ENCODE results near the gene AMY2B. TPM values are rescaled to one million over a fixed set of nuclear protein-coding genes. Genes with fewer than 3 reads are reported as not detected.

The AMY2B gene
- polyA plus RNA-seq, 1 of the 3 experiments (the other 2 are of a cell fraction) = 1.5 TPM

- no peak for TF ChIP-seq PBX3 (IDR thresholded peaks at IDR 0.05)
- 0 out of 2 replicates have a peak, but pooled peaks have one; percentile 21 for TF ChIP-seq RCOR1 (IDR thresholded peaks at IDR 0.05; ENCODE audit: low read length)
- no peak for TF ChIP-seq MEF2A (IDR thresholded peaks at IDR 0.05; ENCODE audit: borderline replicate concordance, low read depth)
- TF ChIP-seq GATA2 (CRISPR knock-in tag; IDR thresholded peaks at IDR 0.05) = no peak
- TF ChIP-seq GABPA (IDR thresholded peaks at IDR 0.05; ENCODE audit: low read depth) = no peak
- no peak for TF ChIP-seq SMC3 (IDR thresholded peaks at IDR 0.05; ENCODE audit: low read depth, low read length)
- TF ChIP-seq RFX5 (IDR thresholded peaks at IDR 0.05; ENCODE audit: low read length) = no peak
- peak; percentile 46; the same call in 1 of the 2 replicates for TF ChIP-seq YY1 (IDR thresholded peaks at IDR 0.05; ENCODE audit: low read depth)
- TF ChIP-seq JUND (IDR thresholded peaks at IDR 0.05) = no peak
- TF ChIP-seq USF2 (IDR thresholded peaks at IDR 0.05; ENCODE audit: borderline replicate concordance, low read depth, low read length) = no peak
- TF ChIP-seq SIN3A (IDR thresholded peaks at IDR 0.05; ENCODE audit: borderline replicate concordance, low read depth, low read length) = peak; percentile 73; the same call in 1 of the 2 replicates
- no peak for TF ChIP-seq TAF1 (IDR thresholded peaks at IDR 0.05; ENCODE audit: borderline replicate concordance, low read depth, low read length)
- no peak for TF ChIP-seq TCF12 (IDR thresholded peaks at IDR 0.05)
- peak; percentile 100 for TF ChIP-seq CHD2 (IDR thresholded peaks at IDR 0.05; ENCODE audit: low read length, partially characterized antibody)
- peak; percentile 75 for TF ChIP-seq MXI1 (IDR thresholded peaks at IDR 0.05; ENCODE audit: low read depth, low read length)
- TF ChIP-seq NRF1 (IDR thresholded peaks at IDR 0.05; ENCODE audit: low read depth, low read length) = peak; percentile 72
- TF ChIP-seq, protein P1, sequence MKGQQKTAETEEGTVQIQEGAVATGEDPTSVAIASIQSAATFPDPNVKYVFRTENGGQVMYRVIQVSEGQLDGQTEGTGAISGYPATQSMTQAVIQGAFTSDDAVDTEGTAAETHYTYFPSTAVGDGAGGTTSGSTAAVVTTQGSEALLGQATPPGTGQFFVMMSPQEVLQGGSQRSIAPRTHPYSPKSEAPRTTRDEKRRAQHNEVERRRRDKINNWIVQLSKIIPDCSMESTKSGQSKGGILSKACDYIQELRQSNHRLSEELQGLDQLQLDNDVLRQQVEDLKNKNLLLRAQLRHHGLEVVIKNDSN (IDR thresholded peaks at IDR 0.05; ENCODE audit: borderline replicate concordance, low read depth) = no peak
- TF ChIP-seq, protein P2, sequence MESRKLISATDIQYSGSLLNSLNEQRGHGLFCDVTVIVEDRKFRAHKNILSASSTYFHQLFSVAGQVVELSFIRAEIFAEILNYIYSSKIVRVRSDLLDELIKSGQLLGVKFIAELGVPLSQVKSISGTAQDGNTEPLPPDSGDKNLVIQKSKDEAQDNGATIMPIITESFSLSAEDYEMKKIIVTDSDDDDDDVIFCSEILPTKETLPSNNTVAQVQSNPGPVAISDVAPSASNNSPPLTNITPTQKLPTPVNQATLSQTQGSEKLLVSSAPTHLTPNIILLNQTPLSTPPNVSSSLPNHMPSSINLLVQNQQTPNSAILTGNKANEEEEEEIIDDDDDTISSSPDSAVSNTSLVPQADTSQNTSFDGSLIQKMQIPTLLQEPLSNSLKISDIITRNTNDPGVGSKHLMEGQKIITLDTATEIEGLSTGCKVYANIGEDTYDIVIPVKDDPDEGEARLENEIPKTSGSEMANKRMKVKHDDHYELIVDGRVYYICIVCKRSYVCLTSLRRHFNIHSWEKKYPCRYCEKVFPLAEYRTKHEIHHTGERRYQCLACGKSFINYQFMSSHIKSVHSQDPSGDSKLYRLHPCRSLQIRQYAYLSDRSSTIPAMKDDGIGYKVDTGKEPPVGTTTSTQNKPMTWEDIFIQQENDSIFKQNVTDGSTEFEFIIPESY (IDR thresholded peaks at IDR 0.05; ENCODE audit: borderline replicate concordance, low read depth) = peak; percentile 98
- TF ChIP-seq MAX (IDR thresholded peaks at IDR 0.05; ENCODE audit: low read depth) = peak; percentile 67
- TF ChIP-seq FOXJ3 (CRISPR knock-in tag; IDR thresholded peaks at IDR 0.05) = no peak
Measured at GRCh38 chr1:103525607-103526507, 45.5 kb upstream of the AMY2B start, which contains the start of gene RNPC3 (continued).

Measured in SK-N-SH (cell line).